ENCODE data around the gene SLC25A22. TPM values are rescaled to one million over a fixed set of nuclear protein-coding genes. Genes with fewer than 3 reads are reported as not detected.

SLC25A22 gene
- polyA plus RNA-seq, 1 of the 3 experiments (the other 2 are of a cell fraction) = 50.9 TPM

DNA sequence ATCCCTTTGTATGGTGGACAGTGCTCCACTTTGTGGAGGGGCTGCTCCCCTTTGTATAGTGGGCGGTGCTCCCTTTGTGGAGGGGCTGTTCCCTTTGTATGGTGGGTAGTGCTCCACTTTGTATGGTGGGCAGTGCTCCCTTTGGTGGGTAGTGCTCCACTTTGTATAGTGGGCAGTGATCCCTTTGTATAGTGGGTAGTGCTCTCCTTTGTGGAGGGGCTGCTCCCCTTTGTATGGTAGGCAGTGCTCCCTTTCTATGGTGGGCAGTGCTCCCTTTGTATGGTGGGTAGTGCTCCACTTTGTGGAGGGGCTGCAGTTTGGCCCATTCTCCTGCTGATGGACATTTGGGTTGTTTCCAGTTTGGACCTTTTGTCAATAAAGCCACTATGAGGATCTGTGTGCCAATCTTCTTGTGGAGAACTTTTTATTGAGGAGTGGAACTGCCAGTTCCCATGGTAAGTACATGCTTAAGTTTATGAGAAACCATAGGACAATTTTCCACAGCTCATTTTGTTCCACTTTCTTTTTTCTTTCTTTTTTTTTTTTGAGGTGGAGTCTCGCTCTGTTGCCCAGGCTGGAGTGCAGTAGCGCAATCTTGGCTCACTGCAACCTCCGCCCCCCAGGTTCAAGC, 55.4 kb downstream of the SLC25A22 start:
- Histone ChIP-seq H4K20me1 (ENCODE audit: insufficient read depth) (no peaks in the 10 kb centered on the region), H3K9ac (no peak overlapping the region), H3K27me3 (ENCODE audit: insufficient read depth) (no peaks in the 10 kb centered on the region; the same call in 1 of the 2 replicates), H3K4me1 (ENCODE audit: control insufficient read depth in 1 of 2, insufficient read depth in 2 of 2, low read depth in 1 of 2, low read length in 1 of 2) (peaks cover 0 to 3% of the 10 kb centered on the region in 2 experiments; a peak in 1 of 4 replicates), H2AFZ (ENCODE audit: low read depth) (no peak overlapping the region), H3K4me2 (no peak overlapping the region), H3K9me2 (no peaks in the 10 kb centered on the region), H3K36me3 (replicated peaks in 1 of 2; ENCODE audit: control insufficient read depth in 1 of 2, insufficient read depth in 2 of 2, low read length in 1 of 2) (no peaks in the 10 kb centered on the region), H3K27ac (ENCODE audit: low read depth in 2 of 2, low read length in 1 of 2) (no peak overlapping the region), H3K79me2 (ENCODE audit: insufficient read depth) (peaks cover 3% of the 10 kb centered on the region), H3K4me3 (ENCODE audit: low read depth in 2 of 2, low read length in 1 of 2) (no peak overlapping the region; a peak in 1 of 4 replicates), H3K9me3 (no peaks in the 10 kb centered on the region), H3F3A (replicated peaks; ENCODE audit: insufficient read depth) (no peaks in the 10 kb centered on the region)
- DNase-seq = no peak
- 89% methylated on average over 4 of the region's 4 CpGs for WGBS (ENCODE audit: low lambda C conversion rate)
- TF ChIP-seq CHD2 (IDR thresholded peaks at IDR 0.05; ENCODE audit: low read length, partially characterized antibody) (no peak), REST (IDR thresholded peaks at IDR 0.05; ENCODE audit: low read depth, low read length) (no peak), RXRA (IDR thresholded peaks at IDR 0.05; ENCODE audit: borderline replicate concordance, low read depth) (no peak), GABPA (IDR thresholded peaks at IDR 0.05; ENCODE audit: low read depth) (no peak), NFIC (IDR thresholded peaks at IDR 0.05; ENCODE audit: borderline replicate concordance) (no peak), TEAD4 (IDR thresholded peaks at IDR 0.05; ENCODE audit: borderline replicate concordance, insufficient read depth) (no peak), NRF1 (IDR thresholded peaks at IDR 0.05; ENCODE audit: low read depth, low read length) (no peak), EZH2phosphoT487 (IDR thresholded peaks at IDR 0.05; ENCODE audit: borderline replicate concordance, low read depth) (no peak), FOXJ3 (CRISPR knock-in tag; IDR thresholded peaks at IDR 0.05) (no peak), FOXM1 (IDR thresholded peaks at IDR 0.05; ENCODE audit: low read depth) (no peak), JUND (IDR thresholded peaks at IDR 0.05) (no peak), FOSL2 (IDR thresholded peaks at IDR 0.05; ENCODE audit: borderline replicate concordance, low read depth) (no peak), SIN3A (IDR thresholded peaks at IDR 0.05; ENCODE audit: borderline replicate concordance, low read depth, low read length) (no peak), MEF2A (IDR thresholded peaks at IDR 0.05; ENCODE audit: borderline replicate concordance, low read depth) (no peak), POLR2AphosphoS5 (IDR thresholded peaks at IDR 0.05; ENCODE audit: low read depth, low read length) (no peak)
- TF ChIP-seq, protein P1, sequence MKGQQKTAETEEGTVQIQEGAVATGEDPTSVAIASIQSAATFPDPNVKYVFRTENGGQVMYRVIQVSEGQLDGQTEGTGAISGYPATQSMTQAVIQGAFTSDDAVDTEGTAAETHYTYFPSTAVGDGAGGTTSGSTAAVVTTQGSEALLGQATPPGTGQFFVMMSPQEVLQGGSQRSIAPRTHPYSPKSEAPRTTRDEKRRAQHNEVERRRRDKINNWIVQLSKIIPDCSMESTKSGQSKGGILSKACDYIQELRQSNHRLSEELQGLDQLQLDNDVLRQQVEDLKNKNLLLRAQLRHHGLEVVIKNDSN (IDR thresholded peaks at IDR 0.05; ENCODE audit: borderline replicate concordance, low read depth) = no peak
- TF ChIP-seq, protein P2, sequence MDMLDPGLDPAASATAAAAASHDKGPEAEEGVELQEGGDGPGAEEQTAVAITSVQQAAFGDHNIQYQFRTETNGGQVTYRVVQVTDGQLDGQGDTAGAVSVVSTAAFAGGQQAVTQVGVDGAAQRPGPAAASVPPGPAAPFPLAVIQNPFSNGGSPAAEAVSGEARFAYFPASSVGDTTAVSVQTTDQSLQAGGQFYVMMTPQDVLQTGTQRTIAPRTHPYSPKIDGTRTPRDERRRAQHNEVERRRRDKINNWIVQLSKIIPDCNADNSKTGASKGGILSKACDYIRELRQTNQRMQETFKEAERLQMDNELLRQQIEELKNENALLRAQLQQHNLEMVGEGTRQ (IDR thresholded peaks at IDR 0.05; ENCODE audit: borderline replicate concordance, low read depth, low read length) = no peak
- TF ChIP-seq, protein P3, sequence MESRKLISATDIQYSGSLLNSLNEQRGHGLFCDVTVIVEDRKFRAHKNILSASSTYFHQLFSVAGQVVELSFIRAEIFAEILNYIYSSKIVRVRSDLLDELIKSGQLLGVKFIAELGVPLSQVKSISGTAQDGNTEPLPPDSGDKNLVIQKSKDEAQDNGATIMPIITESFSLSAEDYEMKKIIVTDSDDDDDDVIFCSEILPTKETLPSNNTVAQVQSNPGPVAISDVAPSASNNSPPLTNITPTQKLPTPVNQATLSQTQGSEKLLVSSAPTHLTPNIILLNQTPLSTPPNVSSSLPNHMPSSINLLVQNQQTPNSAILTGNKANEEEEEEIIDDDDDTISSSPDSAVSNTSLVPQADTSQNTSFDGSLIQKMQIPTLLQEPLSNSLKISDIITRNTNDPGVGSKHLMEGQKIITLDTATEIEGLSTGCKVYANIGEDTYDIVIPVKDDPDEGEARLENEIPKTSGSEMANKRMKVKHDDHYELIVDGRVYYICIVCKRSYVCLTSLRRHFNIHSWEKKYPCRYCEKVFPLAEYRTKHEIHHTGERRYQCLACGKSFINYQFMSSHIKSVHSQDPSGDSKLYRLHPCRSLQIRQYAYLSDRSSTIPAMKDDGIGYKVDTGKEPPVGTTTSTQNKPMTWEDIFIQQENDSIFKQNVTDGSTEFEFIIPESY (IDR thresholded peaks at IDR 0.05; ENCODE audit: borderline replicate concordance, low read depth) = no peak
- TF ChIP-seq, protein P4, sequence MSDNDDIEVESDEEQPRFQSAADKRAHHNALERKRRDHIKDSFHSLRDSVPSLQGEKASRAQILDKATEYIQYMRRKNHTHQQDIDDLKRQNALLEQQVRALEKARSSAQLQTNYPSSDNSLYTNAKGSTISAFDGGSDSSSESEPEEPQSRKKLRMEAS (IDR thresholded peaks at IDR 0.05; ENCODE audit: low read depth) = no peak
- ChIA-PET POLR2A (no interaction called here), CTCF (interaction anchor here (8.0 kb wide), 1 partner anchor 17 kb away, joined by 94 read pairs; no protein-coding TSS in a partner anchor)
